Right lobe of liver (tissue), 4 donors: Measurements from ENCODE around the gene OPA3.

Experiments
- POLR2A ChIP-seq: fragments of 450-650 bp; IDR thresholded peaks from one replicate; pipeline ENCODE4 v1.6.1; 2017; ENCODE audit warnings: antibody characterized with exemption, mild to moderate bottlenecking
- TF ChIP-seq, protein P1 (sequence below), 4 donors: fragments of 200-600 bp in 3 of 4; fragments of 450-650 bp in 1 of 4; IDR thresholded peaks; one replicate each; pipeline versions ENCODE4 v1.5.1 to v1.8.0; 2016 to 2022; ENCODE audit warnings: antibody characterized with exemption in 4 of 4, mild to moderate bottlenecking in 2 of 4
- donor health status: DM: no; HTN: no; CAD: no.
- donor health status: DM: no; HTN: no; CAD: no.
- donor health status: DM: no; HTN: yes; CAD: no.

GRCh38 chr19:45506989-45507871, 77.4 kb downstream of the OPA3 start, which contains the start of gene VASP:
- TF ChIP-seq, protein P1, sequence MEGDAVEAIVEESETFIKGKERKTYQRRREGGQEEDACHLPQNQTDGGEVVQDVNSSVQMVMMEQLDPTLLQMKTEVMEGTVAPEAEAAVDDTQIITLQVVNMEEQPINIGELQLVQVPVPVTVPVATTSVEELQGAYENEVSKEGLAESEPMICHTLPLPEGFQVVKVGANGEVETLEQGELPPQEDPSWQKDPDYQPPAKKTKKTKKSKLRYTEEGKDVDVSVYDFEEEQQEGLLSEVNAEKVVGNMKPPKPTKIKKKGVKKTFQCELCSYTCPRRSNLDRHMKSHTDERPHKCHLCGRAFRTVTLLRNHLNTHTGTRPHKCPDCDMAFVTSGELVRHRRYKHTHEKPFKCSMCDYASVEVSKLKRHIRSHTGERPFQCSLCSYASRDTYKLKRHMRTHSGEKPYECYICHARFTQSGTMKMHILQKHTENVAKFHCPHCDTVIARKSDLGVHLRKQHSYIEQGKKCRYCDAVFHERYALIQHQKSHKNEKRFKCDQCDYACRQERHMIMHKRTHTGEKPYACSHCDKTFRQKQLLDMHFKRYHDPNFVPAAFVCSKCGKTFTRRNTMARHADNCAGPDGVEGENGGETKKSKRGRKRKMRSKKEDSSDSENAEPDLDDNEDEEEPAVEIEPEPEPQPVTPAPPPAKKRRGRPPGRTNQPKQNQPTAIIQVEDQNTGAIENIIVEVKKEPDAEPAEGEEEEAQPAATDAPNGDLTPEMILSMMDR (IDR thresholded peaks at IDR 0.05): peak in 1 of 4 donors; percentile 3
- peak; percentile 98 for TF ChIP-seq POLR2A
